CD4-positive, alpha-beta T cell (primary cell): Measurements from ENCODE around the gene ID3. TPM values are rescaled to one million over a fixed set of nuclear protein-coding genes. Genes with fewer than 3 reads are reported as not detected.
A peak's percentile ranks its signal among the peaks of the same experiment; 100 is the strongest.

ENCODE experiments used
- ATAC-seq: fragments of 200-7000 bp; cut with Tn5 transposase; one replicate; pipeline ENCODE4 v1.10.0; 2022; ENCODE audit warnings: mild to moderate bottlenecking; ENCODE audit not compliant: poor library complexity
- CTCF ChIA-PET: fragments of 350-600 bp; sonication (Branson Sonifier 250); formaldehyde crosslinking; loops from one replicate; lab custom pipeline; 2021; ENCODE audit warnings: antibody characterized with exemption, inconsistent platforms; lab: Charles Lee
- POLR2A ChIA-PET: fragments of 350-600 bp; sonication (Branson Sonifier 250); formaldehyde crosslinking; loops from one replicate; lab custom pipeline; 2021; ENCODE audit warnings: antibody characterized with exemption, inconsistent platforms; lab: Charles Lee
- DNase-seq, 14 experiments: peaks; one replicate each; pipeline ENCODE4 v3.0.0-alpha.2; 2013 to 2020; ENCODE audit warnings: mixed read lengths in 2 of 14
- H3K27ac ChIP-seq, 2 donors: one replicate each; pipeline versions ENCODE4 v1.5.1 to v1.7.0; 2013; ENCODE audit warnings: low read length in 2 of 2, low read depth in 1 of 2, mild to moderate bottlenecking in 1 of 2
- H3K27me3 ChIP-seq, 2 experiments: 1 replicate in 1 of 2; 2 replicates in 1 of 2; pipeline versions ENCODE4 v1.6.1 to v1.7.0; 2013; ENCODE audit warnings: low read length in 2 of 2, control low read depth in 1 of 2, mild to moderate bottlenecking in 1 of 2, moderate library complexity in 1 of 2; ENCODE audit not compliant: insufficient read depth in 2 of 2, control insufficient read depth in 1 of 2
- H3K36me3 ChIP-seq: one replicate; pipeline ENCODE4 v1.6.1; 2013; ENCODE audit warnings: low read length, control low read depth; ENCODE audit not compliant: insufficient read depth
- H3K4me1 ChIP-seq: one replicate; pipeline ENCODE4 v1.6.1; 2013; ENCODE audit warnings: low read length, control low read depth; ENCODE audit not compliant: insufficient read depth
- H3K4me3 ChIP-seq: one replicate; pipeline ENCODE4 v1.5.1; 2013; ENCODE audit warnings: mild to moderate bottlenecking, low read length, moderate library complexity
- H3K9me3 ChIP-seq, 2 experiments: 1 replicate in 1 of 2; 2 replicates in 1 of 2; pipeline versions ENCODE4 v1.6.1 to v1.7.0; 2013; ENCODE audit warnings: low read length in 2 of 2, mild to moderate bottlenecking in 2 of 2, control low read depth in 1 of 2, moderate library complexity in 1 of 2; ENCODE audit not compliant: control insufficient read depth in 1 of 2, insufficient read depth in 1 of 2
- H3K27ac Mint-ChIP-seq: one replicate; pipeline ENCODE4 v1.8.0; 2020; ENCODE audit warnings: mixed read lengths
- H3K27me3 Mint-ChIP-seq: one replicate; pipeline ENCODE4 v1.8.0; 2021; ENCODE audit warnings: mixed read lengths
- H3K36me3 Mint-ChIP-seq: one replicate; pipeline ENCODE4 v1.8.0; 2021; ENCODE audit warnings: low read depth, mixed read lengths
- H3K4me1 Mint-ChIP-seq: one replicate; pipeline ENCODE4 v1.8.0; 2021; ENCODE audit warnings: low read depth, mixed read lengths
- H3K4me3 Mint-ChIP-seq: one replicate; pipeline ENCODE4 v1.8.0; 2020; ENCODE audit warnings: mild to moderate bottlenecking, mixed read lengths
- H3K9me3 Mint-ChIP-seq: one replicate; pipeline ENCODE4 v1.8.0; 2020; ENCODE audit warnings: mixed read lengths
- CTCF ChIP-seq: fragments of 200-600 bp; IDR thresholded peaks from one replicate; pipeline ENCODE4 v1.8.0; 2022; ENCODE audit warnings: antibody characterized with exemption, mild to moderate bottlenecking
- intact Hi-C, 2 experiments: fragments of 100-400 bp; cut with DNase I in 1 of 2; cut with micrococcal nuclease in 1 of 2; formaldehyde crosslinking; loops; one replicate each; pipeline versions ENCODE4 v1.15.1 to v1.9.0; 2023 to 2025; cut with DNase I, micrococcal nuclease
- total RNA-seq, 174 experiments: library from RNA in 2 of 174; stranded (reverse) in 2 of 174; gene quantifications; one replicate each; pipeline ENCODE4 v1.2.3 and lab custom pipeline; 2021 to 2026

ID3 gene
- total RNA-seq, 2 experiments from 2014 or later, result 89.8 to 90.4 TPM

GRCh38 chr1:23561813-23562100 lies 2.5 kb upstream of the ID3 start:
- no peak overlapping the region for H3K27ac ChIP-seq
- Mint-ChIP-seq H3K4me3 (peak overlapping the region; percentile 67), H3K27ac (peak overlapping the region; percentile 96), H3K27me3 (peaks cover 5% of the 10 kb centered on the region), H3K9me3 (no peaks in the 10 kb centered on the region), H3K36me3 (peaks cover 22% of the 10 kb centered on the region), H3K4me1 (peaks cover 68% of the 10 kb centered on the region)
- DNase-seq (no peak), ATAC-seq (no peak)
- peaks cover 50% of the 10 kb centered on the region for H3K4me1 ChIP-seq
- H3K36me3 ChIP-seq, result no peaks in the 10 kb centered on the region
- H3K27me3 ChIP-seq, result no peaks in the 10 kb centered on the region
- intact Hi-C loops, result loop anchor here in 1 of 2 experiments (2.0 kb wide), 1 partner anchor 33 kb away; no protein-coding TSS in a partner anchor
- ChIA-PET CTCF (interaction anchor here (0.7 to 1.2 kb wide), 3 partner anchors 17 to 73 kb away, joined by 3 read pairs; no protein-coding TSS in a partner anchor), POLR2A (interaction anchor here (1.9 kb wide), 1 partner anchor 57 kb away, joined by 8 read pairs; no protein-coding TSS in a partner anchor)
- H3K4me3 ChIP-seq, result no peak overlapping the region
- TF ChIP-seq CTCF, result no peak
- H3K9me3 ChIP-seq, result no peaks in the 10 kb centered on the region

GRCh38 chr1:23561076-23561812 lies 1.9 kb upstream of the ID3 start:
- ATAC-seq (no peak), DNase-seq (no peak)
- Mint-ChIP-seq H3K9me3 (no peaks in the 10 kb centered on the region), H3K4me3 (peak overlapping the region; percentile 46), H3K4me1 (peaks cover 70% of the 10 kb centered on the region), H3K27me3 (peaks cover 4% of the 10 kb centered on the region), H3K36me3 (peaks cover 26% of the 10 kb centered on the region), H3K27ac (peak overlapping the region; percentile 96)
- Histone ChIP-seq H3K4me1 (peaks cover 55% of the 10 kb centered on the region), H3K36me3 (no peaks in the 10 kb centered on the region), H3K4me3 (no peak overlapping the region), H3K27me3 (no peaks in the 10 kb centered on the region), H3K9me3 (no peaks in the 10 kb centered on the region), H3K27ac (no peak overlapping the region)
- TF ChIP-seq CTCF, result no peak
- ChIA-PET CTCF (interaction anchor here (1.1 to 4.1 kb wide), 2 partner anchors 16 to 76 kb away, joined by 3 to 22 read pairs; no protein-coding TSS in a partner anchor), POLR2A (interaction anchor here (1.9 to 8.0 kb wide), 2 partner anchors 51 to 58 kb away, joined by 8 to 129 read pairs; no protein-coding TSS in a partner anchor)
- intact Hi-C loops, result loop anchor here in 1 of 2 experiments (2.0 kb wide), 1 partner anchor 34 kb away; no protein-coding TSS in a partner anchor

- no peaks in the 10 kb centered on the region for H3K27me3 Mint-ChIP-seq
- intact Hi-C loops, result loop anchor here (2.0 to 10.0 kb wide), 3 partner anchors 35 to 415 kb away; no protein-coding TSS in a partner anchor
- TF ChIP-seq CTCF, result no peak
- peaks cover 26% of the 10 kb centered on the region for H3K36me3 Mint-ChIP-seq
- no peaks in the 10 kb centered on the region for H3K9me3 Mint-ChIP-seq
- H3K27ac Mint-ChIP-seq, result peak overlapping the region; percentile 96
- H3K4me3 Mint-ChIP-seq, result peak overlapping the region; percentile 90
- H3K36me3 ChIP-seq, result no peaks in the 10 kb centered on the region
- H3K9me3 ChIP-seq, result no peaks in the 10 kb centered on the region
- peaks cover 65% of the 10 kb centered on the region for H3K4me1 ChIP-seq
- ATAC-seq (no peak), DNase-seq (no peak)
- H3K27me3 ChIP-seq, result no peaks in the 10 kb centered on the region
- peak overlapping the region; percentile 87 for H3K4me3 ChIP-seq
- CTCF ChIA-PET, result interaction anchor here (0.7 to 8.9 kb wide), 4 partner anchors 32 to 77 kb away, joined by 3 to 81 read pairs (median 12); no protein-coding TSS in a partner anchor
- peak overlapping the region; percentile 61 to 86 for H3K27ac ChIP-seq
- peaks cover 76% of the 10 kb centered on the region for H3K4me1 Mint-ChIP-seq
- POLR2A ChIA-PET, result interaction anchor here (1.1 to 9.6 kb wide), 12 partner anchors 8 to 73 kb away, joined by 4 to 314 read pairs (median 18); no protein-coding TSS in a partner anchor
Measured at GRCh38 chr1:23559985-23560741, 862 bp upstream of the ID3 start.
